NCI-H82 treated with DMSO at 0.1 percent for 48 hours (cell line): ENCODE measurements around the gene TNNI2.

ENCODE experiments used
- DNase-seq: peaks from one replicate; lab custom pipeline; 2025; ENCODE audit not compliant: unreplicated experiment; lab: John Stamatoyannopoulos, UW

TNNI2 gene

GRCh38 chr11:1844221-1845094 lies 5.7 kb downstream of the TNNI2 start:
- no peak for DNase-seq

- DNase-seq = no peak
Measured at GRCh38 chr11:1845095-1845429, 6.3 kb downstream of the TNNI2 start.

GRCh38 chr11:1845561-1846452 lies 7.0 kb downstream of the TNNI2 start:
- DNase-seq = no peak

- DNase-seq = no peak
Measured at GRCh38 chr11:1846453-1846932, 7.7 kb downstream of the TNNI2 start.

GRCh38 chr11:1847006-1847735 lies 8.4 kb downstream of the TNNI2 start:
- DNase-seq = no peak

- no peak for DNase-seq
Measured at GRCh38 chr11:1847926-1848639, 9.3 kb downstream of the TNNI2 start.

- no peak for DNase-seq
Measured at GRCh38 chr11:1848640-1849430, 10.1 kb downstream of the TNNI2 start.

- no peak for DNase-seq
Measured at GRCh38 chr11:1851468-1852180, 12.8 kb downstream of the TNNI2 start.

GRCh38 chr11:1852271-1852876 lies 13.6 kb downstream of the TNNI2 start:
- DNase-seq = no peak

- no peak for DNase-seq
Measured at GRCh38 chr11:1852877-1853276, 14.1 kb downstream of the TNNI2 start, which contains the start of gene LSP1. Gene LSP1, plus strand, starts transcription at chr11:1853084. Its CDS starts 61 bp downstream, at chr11:1853145.

GRCh38 chr11:1853376-1854131 lies 14.8 kb downstream of the TNNI2 start:
- no peak for DNase-seq

GRCh38 chr11:1854132-1854948 lies 15.6 kb downstream of the TNNI2 start:
- no peak for DNase-seq

GRCh38 chr11:1854949-1855885 lies 16.4 kb downstream of the TNNI2 start:
- no peak for DNase-seq

- DNase-seq = no peak
Measured at GRCh38 chr11:1855886-1856265, 17.1 kb downstream of the TNNI2 start.

GRCh38 chr11:1856306-1857005 lies 17.7 kb downstream of the TNNI2 start:
- DNase-seq = no peak
